HG02870 (cell line): Measurements from ENCODE around the gene PGP.
"Not testable (repeated sequence)": the region's sequence is repeated elsewhere in the genome, so short reads cannot be mapped to it uniquely, and the experiment has no call there.

Source experiments
- ATAC-seq: cut with Tn5 transposase; IDR thresholded peaks from one replicate; pipeline ENCODE4 v1.9.1; 2021; ENCODE audit warnings: mild to moderate bottlenecking, moderate library complexity; ENCODE audit not compliant: unreplicated experiment

The PGP gene

GRCh38 chr16:2223221-2223941 is 8.7 kb upstream of the PGP start, which contains the start of gene E4F1:
E4F1 (plus strand) TSS chr16:2223591; CDS start chr16:2223614, 23 bp downstream.
- ATAC-seq, result peak; percentile 94

- ATAC-seq, result no peak
Measured at GRCh38 chr16:2216330-2216729, 1.7 kb upstream of the PGP start.

- ATAC-seq, result peak; percentile 8
Measured at GRCh38 chr16:2213817-2214718, 572 bp downstream of the PGP start.

DNA sequence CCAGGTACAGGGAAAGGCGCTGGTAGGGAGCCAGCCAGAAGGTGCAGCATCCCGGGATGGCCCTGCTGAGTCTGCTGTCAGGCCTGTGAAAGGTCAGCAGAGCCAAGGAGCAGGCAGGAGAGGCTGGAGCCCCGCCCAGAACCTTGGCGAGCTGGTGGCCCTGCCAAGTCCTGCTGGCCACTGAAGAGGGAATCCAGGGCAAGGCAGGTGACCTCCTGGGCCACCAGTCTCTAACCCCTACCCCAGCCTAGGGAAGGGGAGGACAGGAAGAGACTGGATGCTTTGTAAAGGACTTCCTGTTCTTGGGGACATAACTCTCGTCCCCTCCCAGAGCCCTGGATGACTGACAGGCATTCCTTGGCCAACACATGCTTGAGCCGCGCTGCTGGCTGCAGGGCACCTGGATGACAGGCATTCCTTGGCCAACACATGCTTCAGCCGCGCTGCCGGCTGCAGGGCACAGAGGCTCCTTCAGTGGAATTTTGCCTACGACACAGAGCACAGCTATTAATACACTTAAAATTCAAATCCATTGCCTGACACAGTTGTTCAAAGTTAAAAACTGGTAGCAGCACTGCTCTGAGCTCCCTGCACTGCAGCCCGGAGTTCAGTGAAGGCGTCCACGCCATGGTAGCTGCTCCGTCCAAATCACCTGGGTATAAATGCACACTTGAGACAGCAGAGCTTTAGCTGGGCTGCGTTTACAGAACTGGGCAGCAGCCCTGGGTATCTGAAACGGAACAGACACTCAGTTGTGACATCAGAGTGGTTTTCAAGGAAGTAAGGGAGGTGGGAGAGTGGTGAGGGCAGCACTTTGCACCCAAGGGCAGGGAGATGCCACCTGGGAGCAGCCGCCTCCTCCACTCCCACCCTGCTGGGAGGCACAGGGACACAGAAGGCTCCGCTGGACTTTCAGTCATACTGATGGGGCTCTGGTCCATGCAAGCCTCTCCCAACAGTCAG is 2.0 kb downstream of the PGP start:
- no peak for ATAC-seq

DNA sequence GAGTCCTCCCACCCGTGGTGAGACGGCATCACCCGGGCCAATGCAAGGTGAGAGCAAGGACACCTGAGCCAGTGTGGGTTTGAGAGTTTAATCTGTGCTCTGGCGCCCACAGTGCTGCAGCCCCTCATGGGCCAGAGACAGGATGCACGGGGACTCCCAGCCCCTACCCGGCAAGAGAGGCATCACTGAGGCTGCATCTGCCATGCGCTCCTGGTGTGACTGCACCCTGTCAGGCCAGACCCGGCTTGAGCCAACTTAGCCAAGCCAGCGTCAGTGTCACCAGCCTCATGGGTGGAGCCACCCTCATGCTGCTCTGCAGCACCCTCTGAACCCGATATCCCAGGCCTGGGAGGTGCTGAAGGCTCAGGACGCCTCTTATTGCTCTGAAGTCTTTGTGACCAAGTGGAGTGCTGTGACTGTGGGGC is 2.7 kb downstream of the PGP start:
- ATAC-seq, result no peak

GRCh38 chr16:2210386-2211365 is 4.0 kb downstream of the PGP start, which contains the start of gene BRICD5:
BRICD5 (minus strand) TSS chr16:2210863; CDS start chr16:2210833, 30 bp downstream.
- no peak for ATAC-seq

GRCh38 chr16:2210009-2210332 is 4.7 kb downstream of the PGP start:
- no peak for ATAC-seq

DNA sequence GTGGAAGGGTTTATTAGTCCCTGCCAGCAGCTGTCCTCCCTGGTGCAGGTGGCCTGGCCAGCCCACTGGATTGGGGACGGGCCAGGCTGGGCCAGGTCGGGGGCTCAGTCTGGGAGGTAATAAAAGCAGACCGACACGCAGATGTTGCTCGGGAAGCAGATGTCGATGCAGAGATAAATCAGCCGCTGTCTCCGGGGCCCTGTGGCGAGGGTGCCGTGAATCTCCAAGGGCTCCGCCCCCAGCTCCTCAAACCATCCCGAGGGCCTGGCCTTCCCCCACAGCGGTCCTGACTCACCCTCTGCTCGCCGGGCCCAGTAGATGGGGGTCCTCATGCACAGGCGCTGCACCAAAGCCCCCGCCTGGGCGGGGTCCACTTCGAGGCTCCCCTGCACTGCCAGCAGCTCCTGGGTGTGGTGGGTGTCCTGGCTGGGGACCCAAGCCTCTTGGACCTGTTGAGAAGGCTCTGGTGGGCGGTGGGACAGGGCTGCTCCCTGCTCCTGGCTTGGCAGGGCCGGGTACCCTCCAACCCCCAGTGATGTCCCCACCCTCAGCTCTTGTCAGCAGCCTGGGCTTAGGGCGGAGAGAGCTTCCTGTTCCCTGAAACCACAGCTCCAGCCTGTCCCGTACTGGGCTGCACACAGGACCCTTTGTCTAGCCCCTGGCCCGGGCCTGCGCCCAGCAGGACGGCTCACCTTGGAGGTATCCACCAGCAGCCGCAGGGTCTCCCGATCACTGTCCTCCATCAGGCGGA is 5.2 kb downstream of the PGP start:
- no peak for ATAC-seq

- no peak for ATAC-seq
Measured at GRCh38 chr16:2208772-2209171, 5.9 kb downstream of the PGP start.

GRCh38 chr16:2208308-2208707 is 6.3 kb downstream of the PGP start:
- ATAC-seq, result no peak

DNA sequence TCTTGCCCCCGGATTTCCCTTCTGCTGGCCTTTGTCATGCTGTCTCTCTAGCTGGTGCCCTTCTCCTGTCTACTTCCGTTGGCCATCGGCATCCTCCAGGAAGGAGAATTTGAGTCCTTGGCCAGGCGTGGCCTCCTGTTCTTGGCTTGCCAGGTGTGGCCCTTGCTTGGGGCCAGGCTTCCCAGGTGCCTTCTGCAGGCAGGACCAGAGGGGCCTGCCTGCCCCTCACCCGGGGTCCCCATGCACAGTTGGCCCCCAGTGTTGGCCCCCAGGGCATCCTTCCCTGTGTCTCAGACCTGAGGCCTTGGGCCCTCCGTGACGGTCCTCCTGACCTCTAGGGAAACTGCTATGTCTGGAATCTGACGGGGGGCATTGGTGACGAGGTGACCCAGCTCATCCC is 6.8 kb downstream of the PGP start:
- ATAC-seq, result no peak

DNA sequence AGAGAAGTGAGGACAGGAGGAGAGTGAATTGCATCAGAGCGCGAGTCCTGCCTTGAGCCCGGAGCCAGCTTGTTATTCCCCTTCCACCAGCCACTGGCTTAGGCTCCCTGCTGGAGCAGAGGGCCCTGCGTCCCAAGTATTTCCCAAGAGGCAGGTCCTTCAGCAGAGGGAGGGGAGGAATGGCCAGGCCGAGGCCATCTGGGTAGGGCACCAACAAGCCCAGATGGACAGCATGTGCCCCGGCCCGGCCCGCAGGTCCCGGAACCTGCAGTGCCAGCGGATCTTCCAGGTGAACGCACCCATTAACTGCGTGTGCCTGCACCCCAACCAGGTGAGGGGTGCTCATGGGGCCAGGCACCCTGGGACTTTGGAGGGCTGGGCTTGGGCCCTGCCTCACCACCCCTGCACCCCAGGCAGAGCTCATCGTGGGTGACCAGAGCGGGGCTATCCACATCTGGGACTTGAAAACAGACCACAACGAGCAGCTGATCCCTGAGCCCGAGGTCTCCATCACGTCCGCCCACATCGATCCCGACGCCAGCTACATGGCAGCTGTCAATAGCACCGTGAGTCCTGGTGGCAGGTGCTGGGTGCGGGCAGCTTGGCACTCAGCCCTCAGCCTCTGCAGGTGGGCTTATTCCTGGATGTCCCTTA is 7.7 kb downstream of the PGP start:
- ATAC-seq, result no peak

DNA sequence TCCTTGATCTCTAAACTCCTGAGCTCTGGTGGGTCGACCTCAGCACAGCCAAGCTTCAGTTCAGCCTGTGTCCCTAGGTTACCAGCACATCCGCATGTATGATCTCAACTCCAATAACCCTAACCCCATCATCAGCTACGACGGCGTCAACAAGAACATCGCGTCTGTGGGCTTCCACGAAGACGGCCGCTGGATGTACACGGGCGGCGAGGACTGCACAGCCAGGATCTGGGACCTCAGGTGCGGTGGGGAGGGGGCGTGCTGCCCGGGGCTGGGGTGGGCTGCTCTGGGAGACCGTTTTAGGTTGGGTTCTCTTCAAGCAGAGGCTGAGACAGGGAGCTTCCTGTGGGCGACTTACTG is 8.2 kb downstream of the PGP start:
- ATAC-seq, result no peak

DNA sequence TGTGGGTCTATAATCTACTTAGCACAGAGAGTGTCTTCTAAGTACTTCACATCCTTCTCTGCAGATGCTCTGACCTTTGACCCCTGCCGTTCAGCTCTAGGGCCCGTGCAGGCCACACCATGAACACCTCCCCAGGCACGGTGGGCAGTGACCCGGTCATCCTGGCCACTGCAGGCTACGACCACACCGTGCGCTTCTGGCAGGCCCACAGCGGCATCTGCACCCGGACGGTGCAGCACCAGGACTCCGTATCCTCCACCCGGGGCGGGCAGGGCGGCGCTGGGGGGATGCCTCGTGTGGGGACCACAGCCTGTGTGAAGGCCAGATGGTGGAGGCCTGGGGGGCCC is 8.7 kb downstream of the PGP start:
- ATAC-seq, result no peak

GRCh38 chr16:2205104-2205966 is 9.3 kb downstream of the PGP start, which contains the start of gene MLST8:
MLST8 (plus strand) TSS chr16:2205454; CDS start chr16:2206086, 632 bp downstream.
- peak; percentile 74 for ATAC-seq

- ATAC-seq, result no peak
Measured at GRCh38 chr16:2204416-2205103, 10.1 kb downstream of the PGP start.

- not testable (repeated sequence) for ATAC-seq
Measured at GRCh38 chr16:2203119-2203688, 11.4 kb downstream of the PGP start.
